Lower leg skin (tissue), 3 donors: Measurements from ENCODE around the gene GRIK5.

Experiments
- POLR2A ChIP-seq, 2 donors: fragments of 450-650 bp; IDR thresholded peaks; one replicate each; pipeline ENCODE4 v1.6.1; 2016 to 2017; ENCODE audit warnings: antibody characterized with exemption in 2 of 2, mild to moderate bottlenecking in 1 of 2, moderate library complexity in 1 of 2
- TF ChIP-seq, protein P1 (sequence below), 3 donors: fragments of 450-650 bp; IDR thresholded peaks; one replicate each; pipeline ENCODE4 v1.5.1; 2016; ENCODE audit warnings: antibody characterized with exemption in 3 of 3, mild to moderate bottlenecking in 3 of 3, moderate library complexity in 2 of 3

GRCh38 chr19:42038666-42039065 is 31.3 kb downstream of the GRIK5 start:
- TF ChIP-seq POLR2A (IDR thresholded peaks at IDR 0.05): no peak
- TF ChIP-seq, protein P1, sequence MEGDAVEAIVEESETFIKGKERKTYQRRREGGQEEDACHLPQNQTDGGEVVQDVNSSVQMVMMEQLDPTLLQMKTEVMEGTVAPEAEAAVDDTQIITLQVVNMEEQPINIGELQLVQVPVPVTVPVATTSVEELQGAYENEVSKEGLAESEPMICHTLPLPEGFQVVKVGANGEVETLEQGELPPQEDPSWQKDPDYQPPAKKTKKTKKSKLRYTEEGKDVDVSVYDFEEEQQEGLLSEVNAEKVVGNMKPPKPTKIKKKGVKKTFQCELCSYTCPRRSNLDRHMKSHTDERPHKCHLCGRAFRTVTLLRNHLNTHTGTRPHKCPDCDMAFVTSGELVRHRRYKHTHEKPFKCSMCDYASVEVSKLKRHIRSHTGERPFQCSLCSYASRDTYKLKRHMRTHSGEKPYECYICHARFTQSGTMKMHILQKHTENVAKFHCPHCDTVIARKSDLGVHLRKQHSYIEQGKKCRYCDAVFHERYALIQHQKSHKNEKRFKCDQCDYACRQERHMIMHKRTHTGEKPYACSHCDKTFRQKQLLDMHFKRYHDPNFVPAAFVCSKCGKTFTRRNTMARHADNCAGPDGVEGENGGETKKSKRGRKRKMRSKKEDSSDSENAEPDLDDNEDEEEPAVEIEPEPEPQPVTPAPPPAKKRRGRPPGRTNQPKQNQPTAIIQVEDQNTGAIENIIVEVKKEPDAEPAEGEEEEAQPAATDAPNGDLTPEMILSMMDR (IDR thresholded peaks at IDR 0.05): no peak
